ENCODE measurements around the gene NRG3.

DNA sequence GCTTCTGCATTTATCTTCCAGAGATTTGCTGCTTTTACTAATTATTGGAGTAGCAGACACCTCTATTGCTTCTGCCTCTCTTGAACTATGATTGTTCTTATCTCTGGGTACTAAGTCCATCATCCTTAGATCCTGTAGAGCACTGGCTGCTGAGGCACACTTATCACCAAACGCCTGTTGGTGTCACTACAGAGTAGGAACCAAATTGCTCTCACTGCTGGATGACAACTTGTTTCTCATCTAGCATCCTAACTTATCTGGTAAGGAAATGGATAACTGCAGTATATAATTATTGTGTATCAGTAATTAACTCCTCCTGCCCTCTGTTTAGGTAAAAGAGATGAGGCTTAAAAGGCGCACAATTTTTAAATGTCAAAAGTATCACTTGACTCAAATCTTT is 1059.4 kb downstream of the NRG3 start:
- TF ChIP-seq ZNF366 (tag by site-specific recombination; conservative IDR thresholded peaks at IDR 0.05), result no peak
- TF ChIP-seq KLF9 (tag by site-specific recombination; IDR thresholded peaks at IDR 0.05; ENCODE audit: low read depth), result no peak

All from HEK293 (cell line).